HUES6 (cell line): ENCODE data around the gene RAB3GAP1.
"Not testable (repeated sequence)": the region's sequence is repeated elsewhere in the genome, so short reads cannot be mapped to it uniquely, and the experiment has no call there.

Source experiments
- H3K27ac ChIP-seq: 2 replicates; pipeline ENCODE4 v1.7.0; 2013; ENCODE audit warnings: low read depth, mild to moderate bottlenecking, low read length, inconsistent platforms
- H3K27me3 ChIP-seq: 2 replicates; pipeline ENCODE4 v1.6.1; 2013; ENCODE audit warnings: low read length; ENCODE audit not compliant: control insufficient read depth, insufficient read depth
- H3K36me3 ChIP-seq: 2 replicates; pipeline ENCODE4 v1.6.1; 2013; ENCODE audit warnings: low read length; ENCODE audit not compliant: control insufficient read depth, insufficient read depth
- H3K4me1 ChIP-seq: 2 replicates; pipeline ENCODE4 v1.6.1; 2013; ENCODE audit warnings: low read length; ENCODE audit not compliant: control insufficient read depth, insufficient read depth
- H3K4me3 ChIP-seq: 2 replicates; pipeline ENCODE4 v1.5.1; 2013; ENCODE audit warnings: low read depth, low read length
- H3K9ac ChIP-seq: one replicate; pipeline ENCODE4 v1.6.1; 2013; ENCODE audit warnings: mild to moderate bottlenecking, low read length
- H3K9me3 ChIP-seq: 2 replicates; pipeline ENCODE4 v1.6.1; 2013; ENCODE audit warnings: low read depth, low read length; ENCODE audit not compliant: control insufficient read depth, insufficient read depth

Gene RAB3GAP1

GRCh38 chr2:135113322-135113721 is 61.2 kb downstream of the RAB3GAP1 start:
- no peaks in the 10 kb centered on the region for H3K9me3 ChIP-seq
- no peaks in the 10 kb centered on the region for H3K27me3 ChIP-seq
- no peak overlapping the region for H3K9ac ChIP-seq
- peaks cover 17% of the 10 kb centered on the region for H3K36me3 ChIP-seq
- H3K27ac ChIP-seq = no peak overlapping the region
- no peak overlapping the region for H3K4me3 ChIP-seq
- no peaks in the 10 kb centered on the region for H3K4me1 ChIP-seq

- peaks cover 16% of the 10 kb centered on the region for H3K36me3 ChIP-seq
Observed at GRCh38 chr2:135119582-135119981, 67.5 kb downstream of the RAB3GAP1 start.

GRCh38 chr2:135121016-135121657 is 69.0 kb downstream of the RAB3GAP1 start:
- peaks cover 25% of the 10 kb centered on the region for H3K36me3 ChIP-seq
- H3K9me3 ChIP-seq = no peaks in the 10 kb centered on the region
- H3K4me1 ChIP-seq = no peaks in the 10 kb centered on the region
- no peak overlapping the region for H3K9ac ChIP-seq
- no peak overlapping the region for H3K4me3 ChIP-seq
- H3K27ac ChIP-seq = no peak overlapping the region
- H3K27me3 ChIP-seq = no peaks in the 10 kb centered on the region

More at GRCh38 chr2:135119582-135119981, 67.5 kb downstream of the RAB3GAP1 start:
- no peaks in the 10 kb centered on the region for H3K27me3 ChIP-seq
- no peaks in the 10 kb centered on the region for H3K9me3 ChIP-seq
- no peak overlapping the region for H3K27ac ChIP-seq
- H3K9ac ChIP-seq = no peak overlapping the region
- H3K4me3 ChIP-seq = no peak overlapping the region
- H3K4me1 ChIP-seq = no peaks in the 10 kb centered on the region

DNA sequence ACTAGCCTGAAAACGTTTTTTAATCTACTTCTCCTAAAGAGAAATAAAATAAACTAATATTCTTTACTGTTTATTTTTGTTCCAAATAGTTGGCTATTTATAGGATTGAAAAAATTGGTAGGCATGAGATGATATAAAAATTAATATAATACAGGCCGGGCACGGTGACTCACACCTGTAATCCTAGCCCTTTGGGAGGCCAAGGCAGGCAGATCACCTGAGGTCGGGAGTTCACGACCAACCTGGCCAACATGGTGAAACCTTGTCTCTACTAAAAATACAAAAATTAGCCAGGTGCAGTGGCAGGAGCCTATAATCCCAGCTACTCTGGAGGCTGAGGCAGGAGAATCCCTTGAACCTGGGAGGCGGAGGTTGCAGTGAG is 69.6 kb downstream of the RAB3GAP1 start:
- not testable (repeated sequence) for H3K4me3 ChIP-seq, H3K27ac ChIP-seq, H3K4me1 ChIP-seq, H3K9ac ChIP-seq, H3K9me3 ChIP-seq, H3K27me3 ChIP-seq
- H3K36me3 ChIP-seq = peaks cover 31% of the 10 kb centered on the region

DNA sequence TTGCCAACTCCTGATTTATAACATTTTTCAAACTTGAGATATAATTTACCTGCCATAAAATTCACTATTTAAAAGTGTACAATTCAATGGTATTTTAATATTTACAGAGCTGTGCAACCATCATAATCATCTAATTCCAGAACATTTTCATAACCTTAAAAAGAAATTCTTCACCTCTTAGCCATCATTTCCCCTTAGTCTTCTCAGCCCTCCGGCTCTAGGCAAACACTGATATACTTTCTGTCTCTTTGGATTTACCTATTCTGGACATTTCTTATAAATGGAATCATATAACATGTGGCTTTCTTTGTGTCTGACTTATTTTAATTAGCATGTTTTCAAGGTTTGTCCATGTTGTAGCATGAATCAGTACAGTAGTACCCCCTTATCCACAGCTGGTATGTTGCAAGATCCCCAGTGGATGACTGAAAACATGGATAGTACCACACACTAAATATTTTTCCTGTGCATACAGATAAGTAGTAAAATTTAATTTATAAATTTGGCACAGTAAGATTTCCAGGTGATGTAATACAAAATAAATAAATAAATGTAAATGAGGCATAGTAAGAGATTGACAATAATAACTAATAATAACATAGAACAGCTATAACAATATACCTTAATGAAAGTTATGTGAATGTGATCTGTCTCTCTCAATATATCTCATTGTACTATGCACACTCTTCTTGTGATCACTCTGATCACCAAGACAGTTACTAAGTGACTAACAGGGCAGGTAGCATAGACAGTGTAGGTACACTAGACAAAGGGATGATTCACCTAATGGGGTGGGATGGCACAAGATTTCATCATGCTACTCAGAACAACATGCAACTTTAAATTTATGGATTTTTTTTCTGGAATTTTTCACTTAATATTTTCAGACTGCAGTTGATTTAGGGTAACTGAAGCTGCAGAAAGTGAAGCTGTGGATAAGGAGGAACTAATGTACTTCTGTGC is 73.1 kb downstream of the RAB3GAP1 start:
- no peak overlapping the region for H3K4me3 ChIP-seq
- peaks cover 49% of the 10 kb centered on the region for H3K36me3 ChIP-seq
- no peaks in the 10 kb centered on the region for H3K9me3 ChIP-seq
- H3K27me3 ChIP-seq = no peaks in the 10 kb centered on the region
- no peak overlapping the region for H3K27ac ChIP-seq
- no peak overlapping the region for H3K9ac ChIP-seq
- H3K4me1 ChIP-seq = no peaks in the 10 kb centered on the region

- Histone ChIP-seq H3K4me3 (no peak overlapping the region), H3K9ac (no peak overlapping the region), H3K27me3 (no peaks in the 10 kb centered on the region), H3K4me1 (no peaks in the 10 kb centered on the region), H3K36me3 (peaks cover 48% of the 10 kb centered on the region), H3K27ac (no peak overlapping the region), H3K9me3 (no peaks in the 10 kb centered on the region)
Observed at GRCh38 chr2:135125940-135126339, 73.8 kb downstream of the RAB3GAP1 start.

DNA sequence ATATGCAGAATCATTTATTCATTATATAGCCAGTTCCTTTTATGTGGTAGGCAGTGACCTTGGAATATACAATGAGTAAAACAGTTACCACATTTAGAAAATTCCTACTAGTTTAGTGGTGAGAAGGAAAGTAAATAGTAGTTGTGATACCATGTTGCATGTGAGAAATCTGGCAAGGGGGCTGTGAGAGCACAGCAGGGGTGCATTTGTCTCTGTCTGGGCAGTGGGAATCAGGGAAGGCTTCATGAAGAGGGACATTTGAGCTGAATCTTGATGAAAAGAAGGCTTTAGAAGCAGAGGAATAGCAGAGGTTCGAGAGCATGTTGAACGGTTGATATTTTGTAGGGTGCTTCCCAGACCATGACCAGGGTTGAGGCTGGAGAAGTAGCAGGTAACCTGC is 78.7 kb downstream of the RAB3GAP1 start:
- H3K27ac ChIP-seq = no peak overlapping the region
- no peaks in the 10 kb centered on the region for H3K4me1 ChIP-seq
- H3K36me3 ChIP-seq = peaks cover 70% of the 10 kb centered on the region
- no peaks in the 10 kb centered on the region for H3K27me3 ChIP-seq
- H3K4me3 ChIP-seq = no peak overlapping the region
- H3K9ac ChIP-seq = no peak overlapping the region
- no peaks in the 10 kb centered on the region for H3K9me3 ChIP-seq

DNA sequence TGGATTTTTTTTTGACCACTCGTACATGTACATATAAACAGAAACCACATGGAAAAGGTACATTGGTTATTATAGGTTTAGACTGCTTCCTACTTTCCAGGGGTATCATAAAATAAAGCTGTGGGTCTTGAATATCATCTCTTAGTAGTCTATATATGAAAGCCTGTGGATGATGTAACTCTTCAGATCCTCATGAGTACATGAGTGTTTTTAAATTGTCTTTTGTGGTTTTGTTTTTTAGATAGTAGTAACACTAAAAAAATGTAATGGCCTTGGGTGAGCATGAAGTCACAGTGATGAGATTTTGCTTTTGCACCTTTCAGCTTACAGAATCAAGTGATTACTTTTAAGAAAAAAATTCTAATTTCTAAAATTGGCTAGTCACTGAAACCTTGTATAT is 80.2 kb downstream of the RAB3GAP1 start:
- Histone ChIP-seq H3K9ac (no peak overlapping the region), H3K27me3 (no peaks in the 10 kb centered on the region), H3K9me3 (no peaks in the 10 kb centered on the region), H3K36me3 (peaks cover 70% of the 10 kb centered on the region), H3K27ac (no peak overlapping the region), H3K4me1 (no peaks in the 10 kb centered on the region), H3K4me3 (no peak overlapping the region)

- Histone ChIP-seq H3K27ac (no peak overlapping the region), H3K9me3 (peaks cover 16% of the 10 kb centered on the region), H3K4me3 (no peak overlapping the region), H3K9ac (no peak overlapping the region), H3K27me3 (no peaks in the 10 kb centered on the region), H3K36me3 (peaks cover 42% of the 10 kb centered on the region), H3K4me1 (no peaks in the 10 kb centered on the region)
Observed at GRCh38 chr2:135140606-135141005, 88.5 kb downstream of the RAB3GAP1 start.

GRCh38 chr2:135142323-135142722 is 90.2 kb downstream of the RAB3GAP1 start:
- Histone ChIP-seq H3K27ac (no peak overlapping the region), H3K36me3 (peaks cover 31% of the 10 kb centered on the region), H3K9ac (no peak overlapping the region), H3K4me1 (no peaks in the 10 kb centered on the region), H3K27me3 (no peaks in the 10 kb centered on the region), H3K9me3 (peaks cover 16% of the 10 kb centered on the region), H3K4me3 (no peak overlapping the region)

DNA sequence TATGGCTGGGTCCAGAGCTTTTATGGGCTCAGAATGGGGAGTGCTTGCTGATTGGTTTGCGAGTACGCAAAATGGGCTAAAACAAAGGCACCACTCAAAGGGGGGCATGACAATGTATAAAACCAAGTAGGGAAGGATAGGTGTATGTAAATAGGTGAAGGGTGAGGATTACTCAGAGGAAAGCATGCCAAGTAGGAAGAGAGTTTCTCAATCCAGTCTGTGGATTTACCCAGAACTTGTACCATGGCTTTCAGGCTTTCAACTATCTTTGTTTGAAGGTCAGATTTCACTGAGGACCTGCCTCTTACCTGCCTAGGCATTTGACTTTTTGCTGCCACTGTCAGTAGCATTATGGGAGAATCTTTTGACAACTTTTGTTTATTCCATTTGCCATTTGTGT is 92.3 kb downstream of the RAB3GAP1 start:
- H3K36me3 ChIP-seq = peaks cover 25% of the 10 kb centered on the region
- H3K27ac ChIP-seq = no peak overlapping the region
- H3K4me1 ChIP-seq = no peaks in the 10 kb centered on the region
- H3K4me3 ChIP-seq = no peak overlapping the region
- no peak overlapping the region for H3K9ac ChIP-seq
- H3K9me3 ChIP-seq = peaks cover 16% of the 10 kb centered on the region
- no peaks in the 10 kb centered on the region for H3K27me3 ChIP-seq
